ENCODE data around the gene SLAIN1. TPM values are rescaled to one million over a fixed set of nuclear protein-coding genes. Genes with fewer than 3 reads are reported as not detected.

Gene SLAIN1
- total and polyA plus RNA-seq, 2 donors (not counting 3 experiments of a cell fraction or from before 2014, with no cell fraction given), result 4.1 to 4.3 TPM

DNA sequence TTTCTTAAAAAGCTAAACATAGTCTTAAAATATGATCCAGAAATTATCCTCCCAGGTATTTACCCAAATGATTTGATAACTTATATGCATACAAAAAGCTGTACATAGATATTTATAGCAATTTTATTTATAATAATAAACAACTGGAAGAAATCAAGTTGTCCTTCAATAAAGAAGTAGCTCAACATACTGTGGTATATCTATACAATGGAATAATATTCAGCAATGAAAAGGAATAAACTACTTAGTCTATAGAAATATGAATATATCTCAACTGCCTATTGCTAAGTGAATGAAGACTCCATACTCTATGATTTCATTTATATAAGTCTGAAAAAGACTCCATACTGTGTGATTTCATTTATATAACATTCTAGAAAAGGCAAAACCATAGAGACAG is 47.1 kb upstream of the SLAIN1 start:
- CTCF ChIA-PET, result no interaction called here
- Histone ChIP-seq H3K9me3 (replicated peaks; ENCODE audit: control insufficient read depth, insufficient read depth, low read length) (no peaks in the 10 kb centered on the region), H3K4me1 (ENCODE audit: control insufficient read depth, extremely low read depth, insufficient read depth, low read length) (no peaks in the 10 kb centered on the region), H3K27me3 (ENCODE audit: control insufficient read depth in 2 of 2, insufficient read depth in 2 of 2, low read length in 2 of 2) (no peaks in the 10 kb centered on the region), H3K4me3 (replicated peaks in 1 of 3; ENCODE audit: insufficient read depth in 1 of 3, low read depth in 1 of 3, low read length in 3 of 3) (no peak overlapping the region), H3K27ac (ENCODE audit: insufficient read depth, low read depth, low read length) (no peak overlapping the region), H3K36me3 (ENCODE audit: control insufficient read depth in 2 of 2, extremely low read depth in 1 of 2, insufficient read depth in 2 of 2, low read length in 2 of 2) (no peaks in the 10 kb centered on the region), H4K20me1 (replicated peaks; ENCODE audit: control insufficient read depth, extremely low read depth, insufficient read depth, low read length) (no peaks in the 10 kb centered on the region), H2AFZ (ENCODE audit: low read depth, low read length) (no peak overlapping the region), H3K9ac (replicated peaks; ENCODE audit: extremely low read depth, insufficient read depth, low read length) (no peak overlapping the region), H3K79me2 (ENCODE audit: control insufficient read depth, insufficient read depth, low read length) (no peaks in the 10 kb centered on the region), H3K9me1 (replicated peaks; ENCODE audit: control insufficient read depth, extremely low read depth, insufficient read depth, low read length) (no peaks in the 10 kb centered on the region), H3K4me2 (ENCODE audit: insufficient read depth, low read length) (no peak overlapping the region)
- TF ChIP-seq FOS (IDR thresholded peaks at IDR 0.05; ENCODE audit: borderline replicate concordance, insufficient read depth, low read length), result no peak
- TF ChIP-seq CTCF (IDR thresholded peaks at IDR 0.05; ENCODE audit: extremely low read depth in 1 of 2, insufficient read depth in 1 of 2, low read depth in 1 of 2, low read length in 2 of 2), result no peak
- TF ChIP-seq POLR2AphosphoS5 (IDR thresholded peaks at IDR 0.05; ENCODE audit: insufficient read depth, low read depth, low read length), result no peak
- TF ChIP-seq POLR2A (IDR thresholded peaks at IDR 0.05; ENCODE audit: low read depth, low read length), result no peak
- TF ChIP-seq JUN (IDR thresholded peaks at IDR 0.05; ENCODE audit: borderline replicate concordance, insufficient read depth, insufficient read length, low read depth), result no peak
- TF ChIP-seq GATA2 (IDR thresholded peaks at IDR 0.05; ENCODE audit: insufficient read depth, insufficient read length, low read depth, low read length), result no peak
- TF ChIP-seq EZH2 (IDR thresholded peaks at IDR 0.05; ENCODE audit: borderline replicate concordance, low read depth, low read length, severe bottlenecking), result no peak
- TF ChIP-seq MAX (IDR thresholded peaks at IDR 0.05; ENCODE audit: insufficient read depth, insufficient read length), result no peak
- no peak for TF ChIP-seq MYC (IDR thresholded peaks at IDR 0.05; ENCODE audit: low read depth, low read length)
- dilution Hi-C loops (cut with MboI; ENCODE audit: extremely low pct_ligation_motif_present, low sequenced_read_pairs) (no loop called here), intact Hi-C loops (cut with micrococcal nuclease) (no loop called here)
- POLR2A ChIA-PET, result no interaction called here
- no TSS peak for BruUV-seq (replicated peaks)
- DNase-seq (ENCODE audit: low read depth, low spot score), result no peak
- no peak for FAIRE-seq
